Measurements from ENCODE around the gene SHCBP1L.
"Not testable (repeated sequence)": the region's sequence is repeated elsewhere in the genome, so short reads cannot be mapped to it uniquely, and the experiment has no call there.

The SHCBP1L gene

GRCh38 chr1:182965096-182965495, 12.1 kb upstream of the SHCBP1L start:
- no peak for DNase-seq (ENCODE audit: low read depth)

GRCh38 chr1:182962554-182963115, 9.7 kb upstream of the SHCBP1L start:
- DNase-seq (ENCODE audit: low read depth) = no peak

GRCh38 chr1:182960046-182960445, 7.1 kb upstream of the SHCBP1L start:
- DNase-seq (ENCODE audit: low read depth) = no peak

- no peak for DNase-seq (ENCODE audit: low read depth)
Measured at GRCh38 chr1:182957902-182958395, 5.0 kb upstream of the SHCBP1L start.

GRCh38 chr1:182956708-182957365, 3.9 kb upstream of the SHCBP1L start:
- no peak for DNase-seq (ENCODE audit: low read depth)

- no peak for DNase-seq (ENCODE audit: low read depth)
Measured at GRCh38 chr1:182955596-182956588, 2.9 kb upstream of the SHCBP1L start.

GRCh38 chr1:182953826-182954225, 860 bp upstream of the SHCBP1L start:
- DNase-seq (ENCODE audit: low read depth) = no peak

GRCh38 chr1:182943336-182943735, 9.6 kb downstream of the SHCBP1L start:
- not testable (repeated sequence) for DNase-seq (ENCODE audit: low read depth)

- DNase-seq (ENCODE audit: low read depth) = not testable (repeated sequence)
Measured at GRCh38 chr1:182942145-182942544, 10.8 kb downstream of the SHCBP1L start.

- no peak for DNase-seq (ENCODE audit: low read depth)
Measured at GRCh38 chr1:182939413-182939812, 13.6 kb downstream of the SHCBP1L start.

- DNase-seq (ENCODE audit: low read depth) = no peak
Measured at GRCh38 chr1:182935716-182936115, 17.2 kb downstream of the SHCBP1L start.

- DNase-seq (ENCODE audit: low read depth) = no peak
Measured at GRCh38 chr1:182930985-182931384, 22.0 kb downstream of the SHCBP1L start.

GRCh38 chr1:182927693-182928433, 25.1 kb downstream of the SHCBP1L start:
- DNase-seq (ENCODE audit: low read depth) = no peak

GRCh38 chr1:182925661-182926060, 27.3 kb downstream of the SHCBP1L start:
- DNase-seq (ENCODE audit: low read depth) = no peak

- DNase-seq (ENCODE audit: low read depth) = no peak
Measured at GRCh38 chr1:182917378-182917777, 35.6 kb downstream of the SHCBP1L start.

- DNase-seq (ENCODE audit: low read depth) = no peak
Measured at GRCh38 chr1:182913401-182913800, 39.6 kb downstream of the SHCBP1L start.

GRCh38 chr1:182910143-182910542, 42.8 kb downstream of the SHCBP1L start:
- DNase-seq (ENCODE audit: low read depth) = no peak

GRCh38 chr1:182909578-182909977, 43.4 kb downstream of the SHCBP1L start:
- no peak for DNase-seq (ENCODE audit: low read depth)

GRCh38 chr1:182905321-182905720, 47.6 kb downstream of the SHCBP1L start:
- no peak for DNase-seq (ENCODE audit: low read depth)

GRCh38 chr1:182901946-182902345, 51.0 kb downstream of the SHCBP1L start:
- not testable (repeated sequence) for DNase-seq (ENCODE audit: low read depth)

- DNase-seq (ENCODE audit: low read depth) = no peak
Measured at GRCh38 chr1:182897696-182898095, 55.3 kb downstream of the SHCBP1L start.
